Measurements from ENCODE around the gene MSRB1.
"Not testable (repeated sequence)": the region's sequence is repeated elsewhere in the genome, so short reads cannot be mapped to it uniquely, and the experiment has no call there.

Gene MSRB1

GRCh38 chr16:1960665-1961630 lies 17.9 kb upstream of the MSRB1 start:
- no peak for DNase-seq (ENCODE audit: low spot score)

GRCh38 chr16:1959269-1960039 lies 16.5 kb upstream of the MSRB1 start, which contains the start of gene NDUFB10:
TSS of gene NDUFB10 (plus strand) at chr16:1959538. CDS start at chr16:1959625, 87 bp downstream.
- peak; percentile 87 for DNase-seq (ENCODE audit: low spot score)

DNA sequence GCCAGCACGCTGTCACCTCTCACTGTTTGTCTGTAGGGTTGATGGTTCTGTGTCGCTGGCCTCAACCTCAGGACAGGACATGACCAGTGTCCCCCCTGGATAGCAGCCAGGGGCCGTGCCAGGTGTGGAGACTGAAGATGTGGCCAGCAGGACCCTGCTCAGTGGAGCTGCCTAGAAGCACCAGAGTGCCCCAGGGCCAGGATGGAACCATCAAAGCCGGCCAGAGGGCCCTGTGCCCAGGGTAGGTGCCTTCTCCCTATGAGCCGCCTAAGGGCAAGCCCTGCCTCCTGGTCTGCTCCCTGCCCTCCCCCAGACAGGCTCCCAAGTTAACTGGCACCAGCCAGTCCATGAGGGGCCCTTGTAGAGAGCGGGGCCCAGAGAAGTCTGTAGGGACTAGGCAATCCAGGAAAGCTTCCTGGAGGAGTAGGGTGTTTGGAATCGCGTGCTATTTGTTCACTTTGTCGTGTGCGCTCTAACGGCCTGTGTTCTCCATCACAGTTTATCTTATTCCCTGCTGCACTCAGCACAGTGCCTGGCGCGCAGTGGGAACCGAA lies 15.8 kb upstream of the MSRB1 start:
- no peak for DNase-seq (ENCODE audit: low spot score)

DNA sequence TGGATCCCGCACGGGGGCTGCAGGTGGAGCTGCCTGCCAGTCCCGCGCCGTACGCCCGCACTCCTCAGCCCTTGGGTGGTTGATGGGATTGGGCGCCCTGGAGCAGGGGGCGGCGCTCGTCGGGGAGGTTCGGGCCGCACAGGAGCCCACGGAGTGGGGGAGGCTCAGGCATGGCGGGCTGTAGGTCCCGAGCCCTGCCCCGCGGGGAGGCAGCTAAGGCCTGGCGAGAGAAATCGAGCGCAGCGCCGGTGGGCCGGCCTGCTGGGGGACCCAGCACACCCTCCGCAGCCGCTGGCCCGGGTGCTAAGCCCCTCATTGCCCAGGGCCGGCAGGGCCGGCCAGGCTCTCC lies 15.1 kb upstream of the MSRB1 start:
- not testable (repeated sequence) for DNase-seq (ENCODE audit: low spot score)

DNA sequence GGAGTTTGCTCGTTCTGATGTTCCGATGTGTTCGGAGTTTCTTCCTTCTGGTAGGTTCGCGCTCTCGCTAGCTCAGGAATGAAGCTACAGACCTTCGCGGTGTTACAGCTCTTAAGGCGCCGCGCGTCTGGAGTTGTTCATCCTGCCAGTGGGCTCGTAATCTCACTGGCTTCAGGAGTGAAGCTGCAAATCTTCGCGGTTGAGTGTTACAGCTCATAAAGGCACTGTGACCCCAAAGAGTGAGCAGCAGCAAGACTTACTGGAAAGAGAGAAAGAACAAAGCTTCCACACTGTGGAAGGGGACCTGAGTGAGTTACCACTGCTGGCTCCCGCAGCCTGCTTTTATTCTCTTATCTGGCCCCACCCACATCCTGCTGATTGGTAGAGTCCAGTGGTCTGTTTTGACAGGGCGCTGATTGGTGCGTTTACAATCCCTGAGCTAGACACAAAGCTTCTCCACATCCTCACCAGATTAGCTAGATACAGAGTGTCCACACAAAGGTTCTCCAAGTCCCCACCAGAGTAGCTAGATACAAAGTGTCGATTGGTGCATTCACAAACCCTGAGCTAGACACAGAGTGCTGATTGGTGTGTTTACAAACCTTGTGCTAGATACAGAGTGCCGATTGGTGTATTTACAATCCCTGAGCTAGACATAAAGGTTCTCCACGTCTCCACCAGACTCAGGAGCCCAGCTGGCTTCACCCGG lies 14.6 kb upstream of the MSRB1 start:
- not testable (repeated sequence) for DNase-seq (ENCODE audit: low spot score)

DNA sequence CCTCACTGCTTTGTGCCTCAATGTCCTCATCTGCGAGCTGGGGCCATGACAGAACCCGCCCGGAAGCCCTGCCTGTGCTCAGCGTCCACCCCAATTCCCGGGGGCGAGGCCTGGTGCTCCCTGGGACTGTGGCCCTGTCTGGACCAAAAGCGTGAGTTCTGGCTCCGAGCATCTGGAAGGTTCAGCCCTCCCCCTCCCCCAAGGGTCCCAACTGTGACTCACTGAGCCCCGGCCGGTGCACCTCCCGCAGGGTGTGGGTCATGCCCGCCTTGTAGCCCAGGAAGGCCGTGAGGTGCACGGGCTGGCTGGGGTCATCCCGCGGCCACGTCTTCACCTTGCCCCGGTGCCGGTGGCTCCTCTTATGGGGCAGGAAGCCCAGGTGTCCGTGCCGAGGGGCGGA lies 10.7 kb upstream of the MSRB1 start:
- no peak for DNase-seq (ENCODE audit: low spot score)

GRCh38 chr16:1950559-1950958 lies 7.6 kb upstream of the MSRB1 start:
- DNase-seq (ENCODE audit: low spot score) = no peak

GRCh38 chr16:1950047-1950446 lies 7.0 kb upstream of the MSRB1 start:
- DNase-seq (ENCODE audit: low spot score) = no peak

- no peak for DNase-seq (ENCODE audit: low spot score)
Observed at GRCh38 chr16:1949507-1949906, 6.5 kb upstream of the MSRB1 start.

DNA sequence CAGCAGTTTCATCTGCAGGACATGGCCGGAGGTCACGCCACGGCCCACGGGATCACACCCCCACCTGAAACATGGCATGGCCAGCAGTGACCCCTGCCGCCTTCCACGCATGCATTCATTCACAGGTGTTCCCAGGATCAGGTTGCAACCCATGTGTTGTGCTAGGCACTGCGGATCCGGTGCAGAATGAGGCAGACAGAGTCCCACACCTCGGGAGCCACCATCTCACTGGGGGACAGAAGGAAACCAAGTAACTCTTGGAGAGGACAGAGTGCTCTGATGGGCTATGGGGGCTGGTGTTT lies 4.3 kb upstream of the MSRB1 start:
- no peak for DNase-seq (ENCODE audit: low spot score)

DNA sequence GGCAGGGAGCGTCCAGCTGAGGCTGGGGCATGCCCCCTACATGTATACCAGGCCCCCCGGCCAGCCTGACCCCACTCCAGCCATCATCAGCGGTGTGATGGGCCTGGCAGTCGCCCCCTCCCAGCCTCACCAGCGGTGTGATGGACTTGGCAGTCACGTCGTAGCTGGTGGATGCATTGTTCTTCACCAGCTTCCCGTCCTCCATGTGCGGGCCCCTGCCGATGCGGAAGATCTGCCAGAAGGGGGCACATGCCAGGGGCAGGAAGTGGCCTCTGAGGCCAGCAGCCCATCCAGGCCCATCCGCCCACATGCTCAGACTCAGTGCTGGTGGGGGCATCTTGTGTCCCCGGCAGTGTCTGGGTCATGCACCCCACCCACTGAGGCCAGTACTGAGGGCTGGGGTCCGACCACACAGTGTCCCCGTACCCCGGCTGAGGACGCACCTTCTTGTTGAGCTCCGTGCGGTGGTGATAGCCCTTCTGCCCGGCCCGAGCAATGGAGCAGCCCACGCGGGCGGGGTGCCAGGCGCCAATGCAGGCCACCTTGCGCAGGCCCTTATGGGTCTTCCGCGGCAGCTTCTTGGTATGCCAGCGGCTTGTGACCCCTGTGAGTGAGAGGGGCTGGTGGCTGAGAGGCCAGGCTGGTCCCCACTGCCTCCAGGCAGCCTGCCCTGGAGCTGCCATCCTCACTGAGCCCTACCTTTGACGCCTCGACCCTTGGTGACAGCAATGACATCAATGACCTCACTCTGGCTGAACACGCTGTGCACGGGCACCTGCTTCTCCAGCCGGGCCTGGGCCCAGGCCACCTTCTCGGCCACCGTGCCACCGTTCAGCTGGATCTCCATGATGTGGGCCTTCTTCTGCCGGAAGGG lies 3.7 kb upstream of the MSRB1 start:
- DNase-seq (ENCODE audit: low spot score) = no peak

GRCh38 chr16:1945559-1946391 lies 2.8 kb upstream of the MSRB1 start:
- no peak for DNase-seq (ENCODE audit: low spot score)

DNA sequence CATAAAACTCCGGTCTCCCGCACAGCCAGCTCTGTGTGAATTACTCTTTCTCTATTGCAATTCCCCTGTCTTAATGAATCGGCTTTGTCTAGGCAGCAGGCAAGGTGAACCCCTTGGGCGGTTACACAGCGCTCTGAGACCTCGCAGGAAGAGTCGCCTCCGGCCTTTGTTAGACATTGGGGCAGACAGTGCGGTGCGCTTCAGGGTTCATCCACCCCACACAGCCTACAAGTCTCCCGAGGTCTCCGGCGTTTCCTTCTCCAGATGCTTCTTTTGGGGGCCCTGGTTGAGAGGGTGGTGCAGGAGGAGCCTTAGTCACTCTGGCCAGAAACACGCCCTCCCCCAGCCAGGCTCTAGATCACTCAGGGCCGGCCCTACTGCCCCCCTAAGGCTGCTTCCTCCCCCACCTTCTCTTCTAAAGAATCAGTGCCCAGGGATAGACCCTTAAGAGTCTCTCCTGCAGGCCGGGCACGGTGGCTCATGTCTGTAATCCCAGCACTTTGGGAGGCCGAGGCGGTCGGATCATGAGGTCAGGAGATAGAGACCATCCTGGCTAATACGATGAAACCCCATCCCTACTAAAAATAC lies 1.7 kb upstream of the MSRB1 start:
- no peak for DNase-seq (ENCODE audit: low spot score)

DNA sequence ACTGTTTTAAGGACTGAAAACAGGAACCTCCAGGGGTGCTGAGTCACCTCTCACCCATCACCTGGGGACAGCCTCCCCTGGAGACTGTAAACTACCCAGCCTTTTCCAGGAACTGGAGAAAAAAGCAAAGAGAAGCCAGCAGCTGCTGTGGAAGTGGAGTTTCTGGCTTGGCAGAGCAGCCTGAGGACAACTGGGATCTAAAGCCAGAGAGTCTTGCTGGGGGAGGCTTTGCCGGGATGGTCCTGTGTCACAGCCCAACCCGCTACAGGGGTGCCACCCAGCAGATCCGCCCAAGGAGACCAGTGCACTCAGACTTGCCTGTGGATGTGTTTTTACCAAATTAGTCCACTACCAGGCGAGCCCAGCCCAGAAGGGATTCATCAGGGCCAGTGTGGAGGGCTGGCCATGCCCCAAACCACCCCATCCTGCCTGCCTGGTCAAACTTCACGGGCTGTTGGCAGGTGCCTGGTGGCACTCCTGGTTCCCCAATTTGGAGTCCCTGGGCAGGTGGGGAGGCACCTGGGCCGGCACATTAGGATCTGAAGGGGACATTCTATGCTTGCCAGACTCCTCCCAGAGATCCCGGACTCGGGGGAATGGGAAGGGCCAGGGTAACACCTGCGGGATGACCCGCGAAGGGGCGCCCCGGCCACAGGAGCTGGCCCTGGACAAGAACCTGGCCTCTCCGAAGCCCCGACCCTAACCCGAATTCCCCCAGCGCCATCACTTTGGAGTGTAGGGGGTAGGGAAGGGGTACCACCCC lies 771 bp downstream of the MSRB1 start:
- DNase-seq (ENCODE audit: low spot score) = no peak

- DNase-seq (ENCODE audit: low spot score) = no peak
Observed at GRCh38 chr16:1941162-1942046, 1.6 kb downstream of the MSRB1 start.

DNA sequence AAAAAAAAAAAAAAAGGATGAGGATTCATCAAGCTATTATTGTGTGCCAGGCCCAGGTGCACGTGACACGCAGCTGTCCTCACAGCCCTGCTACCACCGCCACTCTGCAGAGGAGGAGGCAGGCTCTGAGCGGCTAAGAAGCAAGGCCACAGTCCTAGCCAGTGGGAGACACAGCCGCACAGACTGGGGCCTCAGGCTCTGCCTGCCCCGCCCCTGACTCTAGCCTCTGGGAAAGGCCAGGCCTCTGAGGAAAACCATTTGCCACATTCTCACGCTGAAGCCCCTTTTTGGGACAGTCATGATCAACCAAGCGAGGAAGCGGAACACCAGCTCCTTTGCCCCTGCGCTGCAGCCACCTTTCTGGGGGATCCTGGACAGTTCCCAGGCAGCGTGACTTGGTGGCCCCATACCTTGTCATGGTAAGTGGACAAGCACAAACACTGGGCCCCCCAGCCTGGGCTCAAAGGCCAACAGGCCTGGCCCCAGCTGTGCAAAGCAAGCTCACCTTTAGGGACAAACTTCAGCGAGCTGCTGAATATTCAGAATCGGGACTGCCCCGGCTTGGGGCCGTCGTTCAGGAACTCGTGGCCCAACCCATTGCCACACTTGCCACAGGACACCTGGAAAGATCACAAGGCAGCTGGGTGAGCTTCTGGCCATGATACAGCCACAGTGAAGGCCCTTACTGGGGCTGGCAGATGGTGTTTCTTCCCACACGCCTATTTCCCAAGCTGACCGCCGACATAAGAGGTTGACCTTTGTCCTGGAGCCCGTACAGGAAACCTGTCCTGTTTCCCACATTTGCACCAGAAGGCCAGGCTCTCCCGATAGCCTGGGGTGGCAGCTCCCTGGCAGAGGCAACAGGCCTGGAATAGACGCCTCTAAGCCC lies 2.5 kb downstream of the MSRB1 start:
- no peak for DNase-seq (ENCODE audit: low spot score)

DNA sequence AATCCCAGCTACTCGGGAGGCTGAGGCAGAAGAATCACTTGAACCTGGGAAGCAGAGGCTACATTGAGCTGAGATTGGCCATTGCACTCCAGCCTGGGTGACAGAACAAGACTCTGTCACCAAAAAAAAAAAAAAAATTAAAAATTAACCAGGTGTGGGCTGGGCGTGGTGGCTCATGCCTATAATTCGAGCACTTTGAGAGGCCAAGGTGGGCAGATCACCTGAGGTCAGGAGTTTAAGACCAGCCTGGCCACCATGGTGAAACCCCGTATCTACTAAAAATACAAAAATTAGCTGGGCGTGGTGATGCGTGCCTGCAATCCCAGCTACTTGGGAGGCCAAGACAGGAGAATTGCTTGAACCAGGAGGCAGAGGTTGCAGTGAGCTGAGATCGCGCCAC lies 3.2 kb downstream of the MSRB1 start:
- not testable (repeated sequence) for DNase-seq (ENCODE audit: low spot score)

Data from germinal center (tissue), 1 donor.